Epithelial cell of proximal tubule (primary cell): Measurements from ENCODE around the gene RNF112. TPM values are rescaled to one million over a fixed set of nuclear protein-coding genes. Genes with fewer than 3 reads are reported as not detected.

Experiments used
- DNase-seq: peaks from one replicate; pipeline ENCODE4 v3.0.0-alpha.2; 2011; ENCODE audit warnings: low read depth
- H3K4me3 ChIP-seq: 2 replicates; pipeline ENCODE4 v1.5.1; 2011; ENCODE audit warnings: low read depth, mild to moderate bottlenecking, low read length
- total RNA-seq: library from RNA; depleted of rRNA; stranded (reverse); fragments of >200 nt; gene quantifications from 2 replicates; pipeline ENCODE4 v1.2.3, GENCODE V29; 2015
- TF ChIP-seq, protein P1 (sequence below): conservative IDR thresholded peaks from 2 replicates; pipeline ENCODE4 v1.5.1; 2012; ENCODE audit warnings: low read depth, mild to moderate bottlenecking, low read length

Gene RNF112
- total RNA-seq, 1 donor from 2014 or later: 0.06 TPM

DNA sequence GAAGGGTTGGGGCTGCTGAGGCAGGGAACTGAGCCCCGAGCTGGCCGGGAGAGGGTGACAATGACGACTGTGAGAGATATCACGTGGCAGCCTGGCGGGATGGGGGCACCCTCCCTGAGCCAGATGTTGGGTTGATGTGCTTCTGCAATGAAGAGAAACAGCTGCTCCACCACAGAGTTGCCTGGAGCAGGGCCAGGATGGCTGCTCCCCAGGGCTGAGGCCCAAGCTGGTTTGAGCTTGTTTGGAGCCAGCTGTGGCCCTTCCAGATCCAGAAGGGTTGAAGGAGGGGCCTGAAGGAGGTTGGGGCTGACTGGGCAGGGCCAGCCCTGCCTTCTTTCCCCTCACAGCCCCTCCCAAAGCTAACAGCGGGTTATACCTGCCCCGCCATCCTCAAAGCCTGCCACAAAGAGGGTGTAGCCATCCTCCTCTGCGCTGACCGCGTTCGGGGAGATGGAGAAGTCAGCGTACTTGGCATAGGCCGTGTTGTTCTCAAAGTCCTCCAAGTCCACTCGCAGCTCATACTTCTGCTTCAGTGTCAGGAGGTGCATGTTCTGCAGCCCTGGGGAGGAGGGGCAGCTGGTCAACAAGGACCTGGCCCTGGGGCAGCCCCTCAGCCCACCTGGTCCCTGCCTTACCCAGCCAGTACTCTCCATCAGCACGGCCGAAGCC is 26.2 kb upstream of the RNF112 start:
- DNase-seq: no peak

DNA sequence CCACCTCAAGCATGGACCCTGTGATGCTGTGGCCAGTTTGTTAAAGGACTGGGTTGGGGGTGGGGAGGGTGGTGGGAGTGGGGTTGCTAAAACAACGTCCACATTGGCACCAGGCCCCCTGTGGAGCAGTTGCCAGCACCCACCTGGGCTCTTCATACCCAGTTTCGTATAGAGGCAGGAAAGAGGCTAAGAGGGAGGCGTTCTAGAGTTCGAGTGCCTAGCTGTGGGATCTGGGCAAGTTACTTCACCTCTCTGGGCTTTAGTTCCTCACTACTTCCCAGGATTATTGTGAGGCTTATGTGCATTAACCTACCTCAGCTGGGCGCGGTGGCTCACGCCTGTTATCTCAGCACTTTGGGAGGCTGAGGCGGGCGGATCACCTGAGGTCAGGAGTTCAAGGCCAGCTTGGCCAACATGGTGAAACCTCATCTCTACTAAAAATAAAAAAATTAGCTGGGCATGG is 25.5 kb upstream of the RNF112 start:
- H3K4me3 ChIP-seq: no peak overlapping the region
- no peak for DNase-seq
- TF ChIP-seq, protein P1, sequence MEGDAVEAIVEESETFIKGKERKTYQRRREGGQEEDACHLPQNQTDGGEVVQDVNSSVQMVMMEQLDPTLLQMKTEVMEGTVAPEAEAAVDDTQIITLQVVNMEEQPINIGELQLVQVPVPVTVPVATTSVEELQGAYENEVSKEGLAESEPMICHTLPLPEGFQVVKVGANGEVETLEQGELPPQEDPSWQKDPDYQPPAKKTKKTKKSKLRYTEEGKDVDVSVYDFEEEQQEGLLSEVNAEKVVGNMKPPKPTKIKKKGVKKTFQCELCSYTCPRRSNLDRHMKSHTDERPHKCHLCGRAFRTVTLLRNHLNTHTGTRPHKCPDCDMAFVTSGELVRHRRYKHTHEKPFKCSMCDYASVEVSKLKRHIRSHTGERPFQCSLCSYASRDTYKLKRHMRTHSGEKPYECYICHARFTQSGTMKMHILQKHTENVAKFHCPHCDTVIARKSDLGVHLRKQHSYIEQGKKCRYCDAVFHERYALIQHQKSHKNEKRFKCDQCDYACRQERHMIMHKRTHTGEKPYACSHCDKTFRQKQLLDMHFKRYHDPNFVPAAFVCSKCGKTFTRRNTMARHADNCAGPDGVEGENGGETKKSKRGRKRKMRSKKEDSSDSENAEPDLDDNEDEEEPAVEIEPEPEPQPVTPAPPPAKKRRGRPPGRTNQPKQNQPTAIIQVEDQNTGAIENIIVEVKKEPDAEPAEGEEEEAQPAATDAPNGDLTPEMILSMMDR: no peak

More for the DNA sequence above, 26.2 kb upstream of the RNF112 start:
- no peak overlapping the region for H3K4me3 ChIP-seq
- TF ChIP-seq, protein P1: no peak

DNA sequence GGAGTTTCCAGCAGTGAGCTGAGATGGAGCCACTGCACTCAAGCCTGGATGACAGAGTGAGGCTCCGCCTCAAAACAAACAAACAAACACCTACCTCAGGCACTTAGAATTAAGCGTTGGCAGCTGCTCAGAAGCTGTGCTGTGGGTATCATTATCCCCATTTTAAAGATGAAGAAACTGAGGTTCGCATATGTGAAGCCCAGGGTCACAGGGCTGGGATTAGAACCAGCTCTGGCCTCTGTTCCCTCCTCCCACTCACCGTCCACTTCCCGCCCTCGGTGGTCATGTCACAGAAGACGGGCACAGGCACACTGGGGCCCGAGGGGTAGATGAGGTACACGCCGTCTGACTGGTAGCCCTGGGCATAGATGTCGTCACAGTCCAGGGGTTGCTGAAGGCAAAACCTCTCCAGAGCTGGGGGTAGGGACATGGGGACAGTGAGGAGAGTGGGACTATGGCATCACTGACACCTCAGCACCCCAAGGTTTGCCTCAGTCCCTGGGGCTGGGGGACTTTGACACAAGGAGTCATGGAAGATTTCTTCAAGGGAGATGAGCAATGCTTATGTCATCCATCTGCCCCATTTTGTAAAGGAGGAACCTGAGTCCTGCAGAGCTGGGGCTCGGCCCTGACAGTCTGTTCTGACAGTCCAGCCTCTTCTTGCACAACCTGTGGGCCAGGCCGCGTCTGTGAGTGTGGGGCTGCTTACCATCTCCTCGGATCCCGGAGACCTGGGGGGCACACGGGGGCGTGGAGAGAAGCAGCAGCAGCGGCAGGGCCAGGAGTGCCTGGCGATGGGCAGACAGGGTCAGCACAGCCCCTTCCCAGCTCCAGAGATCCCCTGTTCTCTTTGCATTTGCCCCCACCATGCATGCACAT is 24.7 kb upstream of the RNF112 start:
- H3K4me3 ChIP-seq: no peak overlapping the region
- TF ChIP-seq, protein P1: no peak
- DNase-seq: no peak

DNA sequence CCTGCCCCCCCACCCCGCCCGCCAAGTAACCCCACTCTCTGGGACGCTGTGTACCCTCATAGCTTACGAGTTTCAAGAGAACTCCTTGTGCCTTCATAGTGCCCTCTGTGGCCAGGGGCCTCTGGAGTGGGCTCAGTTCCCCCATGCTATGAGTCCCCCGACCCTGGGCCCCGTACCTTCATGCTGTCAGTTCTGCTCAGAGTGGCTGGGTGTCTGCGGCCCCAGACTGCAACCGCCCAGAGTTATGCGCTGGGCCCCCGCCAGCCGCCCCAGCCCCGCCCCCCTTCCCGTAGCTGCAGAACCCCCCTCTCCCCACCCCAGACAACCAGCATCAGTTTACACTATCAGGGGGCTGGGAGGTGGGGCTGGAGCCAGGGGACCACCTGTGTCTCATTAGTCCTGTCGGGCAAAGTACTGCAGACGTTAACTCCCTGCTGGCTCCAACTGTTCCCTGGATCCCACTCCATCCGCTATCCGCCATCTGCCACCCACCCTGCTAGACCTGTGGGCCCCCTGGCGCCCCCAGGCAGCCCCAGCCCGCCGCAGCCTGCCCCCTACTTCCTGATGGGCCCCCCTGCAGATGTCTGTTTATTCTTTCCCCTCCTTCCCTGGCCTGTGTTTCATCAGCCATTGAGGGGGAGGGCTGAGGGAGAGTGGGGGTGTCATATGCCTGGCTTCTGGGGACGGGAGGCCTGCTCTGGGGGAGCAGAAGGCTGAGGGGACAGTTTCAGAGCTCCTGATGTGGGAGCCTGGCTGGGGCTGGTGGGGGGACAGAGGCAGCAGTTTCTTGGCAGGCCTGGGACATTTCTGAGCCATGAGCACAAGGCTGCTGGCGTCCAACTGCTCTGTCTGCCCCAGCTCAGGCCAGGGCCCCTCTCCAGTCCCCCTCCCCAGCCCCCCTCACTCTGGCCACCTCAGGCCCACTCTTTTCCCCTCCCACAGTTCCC is 23.8 kb upstream of the RNF112 start, which contains the start of gene MFAP4:
MFAP4 (minus strand) TSS at position 217 of the 947 bp plus-strand sequence; CDS start at position 182, 35 bp downstream.
- no peak within 1 kb of the TSS for H3K4me3 ChIP-seq
- TF ChIP-seq, protein P1: no peak

DNA sequence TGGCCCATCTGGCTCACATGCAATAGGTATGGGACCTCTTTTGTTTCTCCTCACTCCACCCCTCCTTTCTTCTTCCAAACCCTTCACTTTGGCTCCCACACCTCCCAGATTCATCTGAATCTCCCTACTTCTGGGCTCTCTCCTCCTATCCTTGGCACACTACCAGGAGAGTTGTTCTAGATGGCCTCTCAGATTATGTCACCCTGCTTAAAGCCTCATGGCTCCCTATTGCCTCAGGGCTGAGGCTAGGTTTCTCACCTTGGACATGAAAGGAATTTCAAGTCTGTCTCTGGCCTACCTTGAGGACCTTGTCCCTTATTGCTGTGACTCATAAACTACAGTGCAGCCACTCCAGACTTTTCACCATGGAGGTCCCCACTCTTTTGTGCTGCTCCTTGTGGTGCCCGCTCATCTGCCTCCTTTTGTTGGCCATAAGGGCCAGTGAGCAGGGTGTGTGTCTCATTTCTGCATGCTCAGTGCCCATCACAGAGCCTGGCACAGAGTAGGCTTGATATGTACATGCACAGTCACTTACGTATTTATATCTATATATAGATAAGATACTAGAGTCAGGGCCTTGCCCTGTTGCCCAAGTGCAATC is 23.0 kb upstream of the RNF112 start:
- no peak overlapping the region for H3K4me3 ChIP-seq
- no peak for DNase-seq
- TF ChIP-seq, protein P1: no peak

More for the DNA sequence above, 23.8 kb upstream of the RNF112 start, which contains the start of gene MFAP4:
- no peak for DNase-seq
